Omental fat pad (tissue), 4 donors: Measurements from ENCODE around the gene ARX. TPM values are rescaled to one million over a fixed set of nuclear protein-coding genes. Genes with fewer than 3 reads are reported as not detected.

Source experiments
- ATAC-seq: fragments of 150-250 bp; one replicate; pipeline ENCODE4 v1.9.1; 2016; ENCODE audit warnings: mild to moderate bottlenecking, moderate library complexity; ENCODE audit not compliant: low FRiP score
- DNase-seq: peaks from one replicate; pipeline ENCODE4 v3.0.0-alpha.2; 2019; ENCODE audit warnings: low spot score
- CTCF ChIP-seq, 3 donors: fragments of 450-650 bp; IDR thresholded peaks; one replicate each; pipeline ENCODE4 v1.5.1; 2016 to 2017; ENCODE audit warnings: antibody characterized with exemption in 3 of 3, mild to moderate bottlenecking in 3 of 3, moderate library complexity in 2 of 3
- total RNA-seq, 4 donors: library from RNA; depleted of rRNA; stranded (reverse); fragments of >200 nt; gene quantifications; one replicate each; pipeline ENCODE4 v1.1.0, GENCODE V29; 2016

ARX gene
- total RNA-seq, 4 donors from 2014 or later: not detected

- DNase-seq (no peak), ATAC-seq (no peak)
- no peak for TF ChIP-seq CTCF (IDR thresholded peaks at IDR 0.05)
Measured at GRCh38 chrX:24985120-24985519, 30.6 kb downstream of the ARX start.

GRCh38 chrX:24983931-24984330, 31.8 kb downstream of the ARX start:
- ATAC-seq: no peak
- no peak for TF ChIP-seq CTCF (IDR thresholded peaks at IDR 0.05)
- DNase-seq: no peak

GRCh38 chrX:24982306-24982965, 33.3 kb downstream of the ARX start:
- no peak for TF ChIP-seq CTCF (IDR thresholded peaks at IDR 0.05)
- ATAC-seq: no peak
- no peak for DNase-seq

- TF ChIP-seq CTCF (IDR thresholded peaks at IDR 0.05): no peak
- DNase-seq: no peak
- no peak for ATAC-seq
Measured at GRCh38 chrX:24981030-24981429, 34.7 kb downstream of the ARX start.

GRCh38 chrX:24979081-24979480, 36.7 kb downstream of the ARX start:
- no peak for DNase-seq
- ATAC-seq: no peak
- TF ChIP-seq CTCF (IDR thresholded peaks at IDR 0.05): no peak

GRCh38 chrX:24969812-24970211, 46.0 kb downstream of the ARX start:
- ATAC-seq: no peak
- DNase-seq: no peak

More at GRCh38 chrX:24969812-24970211, 46.0 kb downstream of the ARX start:
- no peak for TF ChIP-seq CTCF (IDR thresholded peaks at IDR 0.05)
